ENCODE measurements around the gene PYDC2.

The PYDC2 gene

GRCh38 chr3:191460360-191460759 lies 603 bp upstream of the PYDC2 start:
- Histone ChIP-seq H3K27me3 (ENCODE audit: insufficient read depth, poor library complexity, severe bottlenecking) (no peaks in the 10 kb centered on the region), H3K27ac (replicated peaks) (no peak overlapping the region), H3K4me3 (replicated peaks; ENCODE audit: insufficient read depth, low read length) (no peak overlapping the region)
- DNase-seq (ENCODE audit: low read depth in 1 of 2, low spot score in 1 of 2) = no peak
- TF ChIP-seq SPI1 (IDR thresholded peaks at IDR 0.05; ENCODE audit: borderline replicate concordance, low read depth) (no peak), POLR2AphosphoS5 (IDR thresholded peaks at IDR 0.05; ENCODE audit: low read depth) (no peak), REST (IDR thresholded peaks at IDR 0.05; ENCODE audit: insufficient replicate concordance, low read depth) (no peak), GABPA (IDR thresholded peaks at IDR 0.05; ENCODE audit: low read depth) (no peak), CTCF (IDR thresholded peaks at IDR 0.05; ENCODE audit: insufficient read depth, low read length) (no peak)

- TF ChIP-seq CTCF (IDR thresholded peaks at IDR 0.05; ENCODE audit: insufficient read depth, low read length) (no peak), POLR2AphosphoS5 (IDR thresholded peaks at IDR 0.05; ENCODE audit: low read depth) (no peak), REST (IDR thresholded peaks at IDR 0.05; ENCODE audit: insufficient replicate concordance, low read depth) (no peak), SPI1 (IDR thresholded peaks at IDR 0.05; ENCODE audit: borderline replicate concordance, low read depth) (no peak)
- no peak for DNase-seq (ENCODE audit: low read depth in 1 of 2, low spot score in 1 of 2)
- Histone ChIP-seq H3K27ac (replicated peaks) (no peak overlapping the region), H3K27me3 (ENCODE audit: insufficient read depth, poor library complexity, severe bottlenecking) (no peaks in the 10 kb centered on the region), H3K4me3 (replicated peaks; ENCODE audit: insufficient read depth, low read length) (no peak overlapping the region)
These were observed 9.1 kb downstream of the PYDC2 start for GRCh38 chr3:191470080-191470479.

- TF ChIP-seq GABPA (IDR thresholded peaks at IDR 0.05; ENCODE audit: low read depth) = no peak
- no peak for TF ChIP-seq REST (IDR thresholded peaks at IDR 0.05; ENCODE audit: insufficient replicate concordance, low read depth)
- TF ChIP-seq SPI1 (IDR thresholded peaks at IDR 0.05; ENCODE audit: borderline replicate concordance, low read depth) = no peak
- TF ChIP-seq CTCF (IDR thresholded peaks at IDR 0.05; ENCODE audit: insufficient read depth, low read length) = no peak
- no peak for TF ChIP-seq POLR2AphosphoS5 (IDR thresholded peaks at IDR 0.05; ENCODE audit: low read depth)
- no peak overlapping the region for H3K4me3 ChIP-seq (replicated peaks; ENCODE audit: insufficient read depth, low read length)
- no peak overlapping the region for H3K27ac ChIP-seq (replicated peaks)
- no peaks in the 10 kb centered on the region for H3K27me3 ChIP-seq (ENCODE audit: insufficient read depth, poor library complexity, severe bottlenecking)
- no peak for DNase-seq (ENCODE audit: low read depth in 1 of 2, low spot score in 1 of 2)
These were observed 9.6 kb downstream of the PYDC2 start for GRCh38 chr3:191470545-191470944.

All from HL-60 (cell line).